Vagina (tissue), 2 donors: ENCODE data around the gene NEUROG2. TPM values are rescaled to one million over a fixed set of nuclear protein-coding genes. Genes with fewer than 3 reads are reported as not detected.
"Not testable (repeated sequence)": the region's sequence is repeated elsewhere in the genome, so short reads cannot be mapped to it uniquely, and the experiment has no call there.

Source experiments
- DNase-seq, 2 donors: peaks; one replicate each; pipeline ENCODE4 v3.0.0-alpha.2; 2017; ENCODE audit errors: extremely low spot score in 2 of 2
- H3K27ac ChIP-seq: fragments of 200-600 bp; sonication (generic); one replicate; pipeline ENCODE4 v1.5.1; 2019
- H3K27me3 ChIP-seq: fragments of 200-600 bp; sonication (generic); one replicate; pipeline ENCODE4 v1.5.1; 2019
- H3K36me3 ChIP-seq, 2 donors: fragments of 200-600 bp; sonication (generic); one replicate each; pipeline ENCODE4 v1.5.1; 2017 to 2019
- H3K4me1 ChIP-seq: fragments of 200-600 bp; sonication (generic); one replicate; pipeline ENCODE4 v1.5.1; 2019
- H3K4me3 ChIP-seq, 2 donors: fragments of 200-600 bp; sonication (generic); 1 replicate in 1 of 2; 2 replicates in 1 of 2; pipeline ENCODE4 v1.5.1; 2016 to 2019
- H3K9me3 ChIP-seq: fragments of 200-600 bp; sonication (generic); one replicate; pipeline ENCODE4 v1.5.1; 2019
- POLR2A ChIP-seq, 2 donors: fragments of 450-650 bp; IDR thresholded peaks; one replicate each; pipeline ENCODE4 v1.6.1; 2017; ENCODE audit warnings: antibody characterized with exemption in 2 of 2, mild to moderate bottlenecking in 2 of 2, moderate library complexity in 2 of 2
- POLR2AphosphoS5 ChIP-seq, 2 donors: sonication (generic); formaldehyde crosslinking; IDR thresholded peaks; one replicate each; pipeline ENCODE4 v1.9.0; 2017; ENCODE audit warnings: antibody characterized with exemption in 2 of 2, mild to moderate bottlenecking in 2 of 2, low read depth in 1 of 2; ENCODE audit not compliant: insufficient read depth in 1 of 2
- intact Hi-C: fragments of 100-400 bp; cut with DNase I; formaldehyde crosslinking; loops from one replicate; pipeline ENCODE4 v1.15.1; 2023
- total RNA-seq: library from RNA; depleted of rRNA; stranded (reverse); fragments of >200 nt; gene quantifications from one replicate; pipeline ENCODE4 v1.2.3, GENCODE V29; 2016
- TF ChIP-seq, protein P1 (sequence below), 3 experiments: fragments of 450-650 bp in 2 of 3; fragments of 200-600 bp in 1 of 3; sonication (generic) in 1 of 3; IDR thresholded peaks; one replicate each; pipeline ENCODE4 v1.5.1; 2017 to 2019; ENCODE audit warnings: antibody characterized with exemption in 3 of 3, mild to moderate bottlenecking in 2 of 3, moderate library complexity in 2 of 3

The NEUROG2 gene
- total RNA-seq, 1 donor from 2014 or later, result not detected

DNA sequence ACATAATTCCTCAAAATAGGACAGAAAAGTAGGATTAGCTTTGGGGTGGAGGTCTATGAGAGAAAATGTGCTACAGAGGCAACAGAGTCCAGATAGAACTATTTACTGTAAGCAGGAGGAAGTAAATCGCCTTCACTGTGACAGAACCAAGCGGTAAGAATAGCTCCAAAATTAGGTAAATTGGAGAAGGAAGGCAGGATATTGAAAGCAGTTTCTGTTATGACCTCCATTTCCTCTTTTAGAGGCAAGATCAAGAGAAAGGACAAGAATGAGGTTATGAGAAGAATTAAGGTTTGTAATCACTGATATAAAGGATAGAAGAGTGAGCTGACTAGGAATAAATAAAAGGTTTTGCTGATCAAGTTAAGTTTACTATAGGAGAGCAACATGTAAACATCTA is 44.1 kb upstream of the NEUROG2 start:
- H3K9me3 ChIP-seq, result no peaks in the 10 kb centered on the region
- DNase-seq, result no peak
- H3K27me3 ChIP-seq, result no peaks in the 10 kb centered on the region
- intact Hi-C loops, result no loop called here
- H3K36me3 ChIP-seq, result no peaks in the 10 kb centered on the region
- H3K27ac ChIP-seq, result no peak overlapping the region
- no peaks in the 10 kb centered on the region for H3K4me1 ChIP-seq
- TF ChIP-seq POLR2A (IDR thresholded peaks at IDR 0.05) (no peak), POLR2AphosphoS5 (IDR thresholded peaks at IDR 0.05; ENCODE audit: insufficient read depth in 1 of 2, low read depth in 1 of 2) (no peak)
- TF ChIP-seq, protein P1, sequence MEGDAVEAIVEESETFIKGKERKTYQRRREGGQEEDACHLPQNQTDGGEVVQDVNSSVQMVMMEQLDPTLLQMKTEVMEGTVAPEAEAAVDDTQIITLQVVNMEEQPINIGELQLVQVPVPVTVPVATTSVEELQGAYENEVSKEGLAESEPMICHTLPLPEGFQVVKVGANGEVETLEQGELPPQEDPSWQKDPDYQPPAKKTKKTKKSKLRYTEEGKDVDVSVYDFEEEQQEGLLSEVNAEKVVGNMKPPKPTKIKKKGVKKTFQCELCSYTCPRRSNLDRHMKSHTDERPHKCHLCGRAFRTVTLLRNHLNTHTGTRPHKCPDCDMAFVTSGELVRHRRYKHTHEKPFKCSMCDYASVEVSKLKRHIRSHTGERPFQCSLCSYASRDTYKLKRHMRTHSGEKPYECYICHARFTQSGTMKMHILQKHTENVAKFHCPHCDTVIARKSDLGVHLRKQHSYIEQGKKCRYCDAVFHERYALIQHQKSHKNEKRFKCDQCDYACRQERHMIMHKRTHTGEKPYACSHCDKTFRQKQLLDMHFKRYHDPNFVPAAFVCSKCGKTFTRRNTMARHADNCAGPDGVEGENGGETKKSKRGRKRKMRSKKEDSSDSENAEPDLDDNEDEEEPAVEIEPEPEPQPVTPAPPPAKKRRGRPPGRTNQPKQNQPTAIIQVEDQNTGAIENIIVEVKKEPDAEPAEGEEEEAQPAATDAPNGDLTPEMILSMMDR (IDR thresholded peaks at IDR 0.05), result no peak
- H3K4me3 ChIP-seq, result no peak overlapping the region

DNA sequence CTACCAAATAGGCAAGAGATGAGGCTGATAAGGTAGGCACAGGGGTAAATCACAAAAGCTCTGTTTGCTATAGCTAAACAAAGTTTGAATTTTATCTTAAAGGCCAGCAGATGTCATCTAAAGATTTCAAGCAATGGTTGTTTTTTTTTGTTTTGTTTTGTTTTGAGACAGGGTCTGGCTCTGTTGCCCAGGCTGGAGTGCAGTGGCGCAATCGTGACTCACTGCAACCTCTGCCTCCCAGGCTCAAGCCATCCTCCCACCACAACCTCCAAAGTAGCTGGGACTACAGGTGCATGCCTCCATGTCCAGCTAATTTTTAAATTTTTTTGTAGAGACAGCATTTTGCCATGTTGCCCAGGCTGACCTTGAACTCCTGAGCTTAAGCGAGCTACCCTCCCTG is 43.1 kb upstream of the NEUROG2 start:
- Histone ChIP-seq H3K36me3 (no peaks in the 10 kb centered on the region), H3K4me3 (no peak overlapping the region), H3K27ac (no peak overlapping the region), H3K9me3 (no peaks in the 10 kb centered on the region), H3K27me3 (no peaks in the 10 kb centered on the region), H3K4me1 (no peaks in the 10 kb centered on the region)
- no peak for DNase-seq
- intact Hi-C loops, result no loop called here
- TF ChIP-seq POLR2A (IDR thresholded peaks at IDR 0.05), result no peak
- TF ChIP-seq, protein P1 (IDR thresholded peaks at IDR 0.05), result no peak
- no peak for TF ChIP-seq POLR2AphosphoS5 (IDR thresholded peaks at IDR 0.05; ENCODE audit: insufficient read depth in 1 of 2, low read depth in 1 of 2)

DNA sequence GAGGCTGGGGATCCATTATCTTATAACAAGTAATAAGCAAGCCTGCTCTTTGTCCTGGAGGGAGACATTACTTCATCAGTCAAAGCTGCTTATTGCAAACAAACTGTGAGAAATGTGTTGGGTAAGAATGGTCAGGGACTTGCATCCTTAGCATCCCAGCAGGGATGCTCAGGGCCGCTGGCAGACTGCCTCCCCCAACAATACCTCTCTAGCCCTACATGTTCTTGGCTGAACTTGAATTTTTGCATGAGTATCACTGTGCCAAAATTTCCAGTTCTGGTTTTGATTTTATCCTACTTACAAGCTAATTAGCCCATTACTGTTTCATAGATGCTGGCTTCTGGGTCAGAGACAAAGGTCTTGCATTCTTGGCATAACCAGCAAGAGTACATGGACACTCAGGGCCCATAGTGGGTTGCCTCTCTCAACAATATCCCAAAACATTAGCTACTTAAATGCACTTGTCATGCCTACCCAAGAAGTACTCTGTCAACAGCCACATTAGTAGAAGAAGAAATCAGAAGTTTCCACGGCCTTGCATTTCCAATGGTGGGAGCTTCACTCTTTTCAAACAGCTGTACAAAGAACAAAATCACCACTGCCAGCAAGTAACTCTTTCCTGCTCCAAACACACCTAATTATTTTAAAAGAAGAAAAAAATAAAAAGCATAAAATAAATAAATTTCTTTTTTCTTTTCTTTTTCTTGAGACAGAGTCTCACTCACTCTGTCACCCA is 41.9 kb upstream of the NEUROG2 start:
- intact Hi-C loops, result no loop called here
- no peak overlapping the region for H3K4me3 ChIP-seq
- no peak for TF ChIP-seq POLR2A (IDR thresholded peaks at IDR 0.05)
- TF ChIP-seq, protein P1 (IDR thresholded peaks at IDR 0.05), result no peak
- no peak for TF ChIP-seq POLR2AphosphoS5 (IDR thresholded peaks at IDR 0.05; ENCODE audit: insufficient read depth in 1 of 2, low read depth in 1 of 2)

DNA sequence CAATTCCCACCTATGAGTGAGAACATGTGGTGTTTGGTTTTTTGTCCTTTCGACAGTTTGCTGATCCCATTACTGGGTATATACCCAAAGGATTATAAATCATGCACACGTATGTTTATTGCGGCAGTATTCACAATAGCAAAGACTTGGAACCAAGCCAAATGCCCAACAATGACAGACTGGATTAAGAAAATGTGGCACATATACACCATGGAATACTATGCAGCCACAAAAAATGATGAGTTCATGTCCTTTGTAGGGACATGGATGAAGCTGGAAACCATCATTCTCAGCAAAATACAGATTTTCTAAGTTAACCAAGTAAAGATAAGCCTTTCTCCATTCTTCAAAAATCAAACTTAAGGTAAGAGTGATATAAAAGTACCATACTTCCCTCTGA is 38.3 kb upstream of the NEUROG2 start:
- H3K9me3 ChIP-seq, H3K4me1 ChIP-seq, H3K4me3 ChIP-seq, H3K27ac ChIP-seq, H3K36me3 ChIP-seq, DNase-seq, intact Hi-C loops, H3K27me3 ChIP-seq: not testable (repeated sequence)

More for the DNA sequence above, 41.9 kb upstream of the NEUROG2 start:
- H3K27ac ChIP-seq, result no peak overlapping the region
- H3K36me3 ChIP-seq, result no peaks in the 10 kb centered on the region
- DNase-seq, result no peak
- H3K4me1 ChIP-seq, result no peaks in the 10 kb centered on the region
- H3K27me3 ChIP-seq, result no peaks in the 10 kb centered on the region
- H3K9me3 ChIP-seq, result no peaks in the 10 kb centered on the region

DNA sequence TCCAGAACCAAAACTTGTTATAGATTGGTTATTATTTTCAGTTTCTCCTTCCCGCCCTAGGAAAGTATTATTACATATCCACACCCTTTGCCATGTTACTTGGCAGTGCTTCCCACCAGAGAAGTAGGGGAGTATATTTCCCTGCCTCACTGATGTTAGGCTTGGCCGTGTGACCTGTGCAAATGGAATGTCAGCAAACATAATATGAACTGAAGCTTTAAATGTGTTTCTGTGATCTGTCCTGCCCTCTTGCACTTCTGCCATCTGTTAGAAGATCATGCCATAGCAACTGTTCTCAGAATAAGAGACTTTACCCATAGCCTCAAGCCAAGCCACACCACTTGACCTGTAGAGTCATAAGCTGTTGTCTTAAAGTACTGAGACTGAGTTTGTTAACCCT is 36.7 kb upstream of the NEUROG2 start:
- TF ChIP-seq POLR2AphosphoS5 (IDR thresholded peaks at IDR 0.05; ENCODE audit: insufficient read depth in 1 of 2, low read depth in 1 of 2) (no peak), POLR2A (IDR thresholded peaks at IDR 0.05) (no peak)
- TF ChIP-seq, protein P1 (IDR thresholded peaks at IDR 0.05), result no peak
- intact Hi-C loops, result no loop called here
- Histone ChIP-seq H3K27me3 (no peaks in the 10 kb centered on the region), H3K36me3 (no peaks in the 10 kb centered on the region), H3K4me1 (no peaks in the 10 kb centered on the region), H3K4me3 (no peak overlapping the region), H3K27ac (no peak overlapping the region), H3K9me3 (no peaks in the 10 kb centered on the region)
- DNase-seq, result no peak
